ENCODE data around the gene CHD3.

DNA sequence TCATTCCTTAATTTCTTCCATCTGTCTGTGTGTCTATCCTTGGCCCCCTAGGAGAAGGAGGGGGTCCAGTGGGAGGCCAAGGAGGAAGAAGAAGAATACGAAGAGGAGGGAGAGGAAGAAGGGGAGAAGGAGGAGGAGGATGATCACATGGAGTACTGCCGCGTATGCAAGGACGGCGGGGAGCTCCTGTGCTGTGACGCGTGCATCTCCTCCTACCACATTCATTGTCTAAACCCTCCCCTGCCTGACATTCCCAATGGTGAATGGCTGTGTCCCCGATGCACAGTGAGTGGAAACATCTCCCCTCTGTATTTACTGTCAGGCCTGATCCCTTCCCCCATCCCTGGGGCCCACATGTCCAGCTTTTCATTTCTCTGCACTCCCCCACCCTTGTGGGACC lies 6.3 kb downstream of the CHD3 start:
- TF ChIP-seq POLR2AphosphoS5 (IDR thresholded peaks at IDR 0.05; ENCODE audit: low read depth, low read length): no peak
- TF ChIP-seq, protein P1, sequence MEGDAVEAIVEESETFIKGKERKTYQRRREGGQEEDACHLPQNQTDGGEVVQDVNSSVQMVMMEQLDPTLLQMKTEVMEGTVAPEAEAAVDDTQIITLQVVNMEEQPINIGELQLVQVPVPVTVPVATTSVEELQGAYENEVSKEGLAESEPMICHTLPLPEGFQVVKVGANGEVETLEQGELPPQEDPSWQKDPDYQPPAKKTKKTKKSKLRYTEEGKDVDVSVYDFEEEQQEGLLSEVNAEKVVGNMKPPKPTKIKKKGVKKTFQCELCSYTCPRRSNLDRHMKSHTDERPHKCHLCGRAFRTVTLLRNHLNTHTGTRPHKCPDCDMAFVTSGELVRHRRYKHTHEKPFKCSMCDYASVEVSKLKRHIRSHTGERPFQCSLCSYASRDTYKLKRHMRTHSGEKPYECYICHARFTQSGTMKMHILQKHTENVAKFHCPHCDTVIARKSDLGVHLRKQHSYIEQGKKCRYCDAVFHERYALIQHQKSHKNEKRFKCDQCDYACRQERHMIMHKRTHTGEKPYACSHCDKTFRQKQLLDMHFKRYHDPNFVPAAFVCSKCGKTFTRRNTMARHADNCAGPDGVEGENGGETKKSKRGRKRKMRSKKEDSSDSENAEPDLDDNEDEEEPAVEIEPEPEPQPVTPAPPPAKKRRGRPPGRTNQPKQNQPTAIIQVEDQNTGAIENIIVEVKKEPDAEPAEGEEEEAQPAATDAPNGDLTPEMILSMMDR (IDR thresholded peaks at IDR 0.05): no peak
- no peak for TF ChIP-seq SIN3A (IDR thresholded peaks at IDR 0.05; ENCODE audit: borderline replicate concordance, insufficient read depth, low read depth, low read length)
- no peak for TF ChIP-seq REST (IDR thresholded peaks at IDR 0.05; ENCODE audit: insufficient read depth in 1 of 2, low read depth in 2 of 2, low read length in 1 of 2)
